Loucy (cell line): ENCODE results near the gene CDH15.

Experiments used
- CTCF ChIP-seq: fragments of 200-600 bp; sonication (generic); conservative IDR thresholded peaks from 2 replicates; pipeline ENCODE4 v1.5.1; 2014; ENCODE audit warnings: mild to moderate bottlenecking, antibody characterized with exemption, low read length
- EZH2phosphoT487 ChIP-seq: fragments of 200-600 bp; IDR thresholded peaks from 2 replicates; pipeline ENCODE4 v1.6.1; 2018; ENCODE audit warnings: antibody characterized with exemption, mild to moderate bottlenecking, moderate library complexity, borderline replicate concordance

GRCh38 chr16:89187032-89187769, 15.7 kb downstream of the CDH15 start:
- TF ChIP-seq CTCF (no peak), EZH2phosphoT487 (no peak)
